Measurements from ENCODE around the gene NARF.

DNA sequence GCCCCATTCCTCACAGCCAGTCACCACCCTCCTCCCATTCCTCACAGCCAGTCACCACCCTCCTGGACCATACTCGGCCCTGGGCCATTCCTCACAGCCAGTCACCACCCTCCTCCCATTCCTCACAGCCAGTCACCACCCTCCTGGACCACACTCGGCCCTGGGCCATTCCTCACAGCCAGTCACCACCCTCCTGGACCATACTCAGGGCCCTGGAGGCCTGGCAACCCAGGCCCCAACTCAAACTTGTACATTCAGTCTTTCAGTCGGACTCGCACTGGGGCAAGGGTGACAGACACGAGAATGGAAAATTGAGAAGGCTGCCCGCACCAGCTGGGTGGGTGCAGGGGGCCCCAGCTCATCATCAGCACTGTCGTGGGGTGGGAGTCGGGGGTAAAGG is 30.6 kb downstream of the NARF start:
- TF ChIP-seq TP53 (CRISPR knock-in tag; IDR thresholded peaks at IDR 0.05) = no peak
- TF ChIP-seq AFF4 (CRISPR knock-in tag; IDR thresholded peaks at IDR 0.05; ENCODE audit: borderline replicate concordance) = no peak
- TF ChIP-seq, protein P1, sequence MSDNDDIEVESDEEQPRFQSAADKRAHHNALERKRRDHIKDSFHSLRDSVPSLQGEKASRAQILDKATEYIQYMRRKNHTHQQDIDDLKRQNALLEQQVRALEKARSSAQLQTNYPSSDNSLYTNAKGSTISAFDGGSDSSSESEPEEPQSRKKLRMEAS (CRISPR knock-in tag; IDR thresholded peaks at IDR 0.05) = no peak
- TF ChIP-seq CTCF (IDR thresholded peaks at IDR 0.05) = no peak
- TF ChIP-seq, protein P2, sequence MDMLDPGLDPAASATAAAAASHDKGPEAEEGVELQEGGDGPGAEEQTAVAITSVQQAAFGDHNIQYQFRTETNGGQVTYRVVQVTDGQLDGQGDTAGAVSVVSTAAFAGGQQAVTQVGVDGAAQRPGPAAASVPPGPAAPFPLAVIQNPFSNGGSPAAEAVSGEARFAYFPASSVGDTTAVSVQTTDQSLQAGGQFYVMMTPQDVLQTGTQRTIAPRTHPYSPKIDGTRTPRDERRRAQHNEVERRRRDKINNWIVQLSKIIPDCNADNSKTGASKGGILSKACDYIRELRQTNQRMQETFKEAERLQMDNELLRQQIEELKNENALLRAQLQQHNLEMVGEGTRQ (CRISPR knock-in tag; IDR thresholded peaks at IDR 0.05) = no peak

Data from WTC11 (cell line).